ENCODE results near the gene NDUFAF5.

The NDUFAF5 gene

GRCh38 chr20:13778827-13779226 is 6.0 kb upstream of the NDUFAF5 start:
- DNase-seq, result no peak

- DNase-seq, result no peak
Observed at GRCh38 chr20:13783528-13783927, 1.3 kb upstream of the NDUFAF5 start.

- no peak for DNase-seq
Observed at GRCh38 chr20:13784271-13784892, 446 bp upstream of the NDUFAF5 start.

- no peak for DNase-seq
Observed at GRCh38 chr20:13786143-13786828, 1.5 kb downstream of the NDUFAF5 start.

GRCh38 chr20:13788167-13788834 is 3.5 kb downstream of the NDUFAF5 start:
- peak; percentile 47 for DNase-seq

GRCh38 chr20:13790708-13791107 is 5.9 kb downstream of the NDUFAF5 start:
- no peak for DNase-seq

- DNase-seq, result no peak
Observed at GRCh38 chr20:13791540-13792459, 7.0 kb downstream of the NDUFAF5 start.

GRCh38 chr20:13793001-13793400 is 8.2 kb downstream of the NDUFAF5 start:
- no peak for DNase-seq

GRCh38 chr20:13794667-13795066 is 9.8 kb downstream of the NDUFAF5 start:
- no peak for DNase-seq

- DNase-seq, result no peak
Observed at GRCh38 chr20:13799040-13799439, 14.2 kb downstream of the NDUFAF5 start.

- DNase-seq, result no peak
Observed at GRCh38 chr20:13799974-13800373, 15.1 kb downstream of the NDUFAF5 start.

- peak; percentile 23 for DNase-seq
Observed at GRCh38 chr20:13800728-13801134, 15.9 kb downstream of the NDUFAF5 start.

GRCh38 chr20:13809373-13809772 is 24.5 kb downstream of the NDUFAF5 start:
- no peak for DNase-seq

GRCh38 chr20:13809855-13810254 is 25.0 kb downstream of the NDUFAF5 start:
- no peak for DNase-seq

GRCh38 chr20:13810446-13810845 is 25.6 kb downstream of the NDUFAF5 start:
- DNase-seq, result no peak

- DNase-seq, result no peak
Observed at GRCh38 chr20:13813910-13814309, 29.1 kb downstream of the NDUFAF5 start.

- no peak for DNase-seq
Observed at GRCh38 chr20:13814672-13815071, 29.8 kb downstream of the NDUFAF5 start.

GRCh38 chr20:13816757-13817156 is 31.9 kb downstream of the NDUFAF5 start:
- no peak for DNase-seq

- no peak for DNase-seq
Observed at GRCh38 chr20:13817342-13817741, 32.5 kb downstream of the NDUFAF5 start.

- peak; percentile 48 for DNase-seq
Observed at GRCh38 chr20:13819885-13820645, 35.2 kb downstream of the NDUFAF5 start.

GRCh38 chr20:13821876-13822275 is 37.0 kb downstream of the NDUFAF5 start:
- peak; percentile 17 for DNase-seq

- peak; percentile 12 for DNase-seq
Observed at GRCh38 chr20:13822459-13822858, 37.6 kb downstream of the NDUFAF5 start.
